ENCODE data around the gene BTRC.

The BTRC gene

GRCh38 chr10:101425535-101425934, 71.6 kb downstream of the BTRC start:
- H3K4me3 ChIP-seq (ENCODE audit: low read length) = no peak overlapping the region
- no peak for DNase-seq (ENCODE audit: low read depth, low spot score)

DNA sequence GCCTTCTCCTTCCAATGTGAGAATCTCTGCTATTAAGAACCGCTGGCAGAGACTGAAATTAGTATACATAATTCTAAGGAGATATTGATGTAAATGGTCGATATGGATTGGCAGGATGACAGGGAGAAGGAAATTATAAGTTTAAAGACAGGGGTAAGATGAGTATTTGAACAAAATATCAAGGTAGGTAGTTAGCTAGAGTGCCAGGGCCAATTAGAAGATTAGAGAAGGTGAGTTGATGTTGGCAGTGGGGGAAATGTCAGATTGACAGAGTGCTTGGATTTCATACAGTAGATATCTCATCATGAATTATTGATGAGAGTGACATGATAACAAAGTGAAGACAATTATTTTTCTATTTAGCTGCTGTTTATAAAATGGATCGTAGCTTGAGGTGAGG, 74.1 kb downstream of the BTRC start:
- DNase-seq (ENCODE audit: low read depth, low spot score) = no peak
- H3K4me3 ChIP-seq (ENCODE audit: low read length) = no peak overlapping the region

DNA sequence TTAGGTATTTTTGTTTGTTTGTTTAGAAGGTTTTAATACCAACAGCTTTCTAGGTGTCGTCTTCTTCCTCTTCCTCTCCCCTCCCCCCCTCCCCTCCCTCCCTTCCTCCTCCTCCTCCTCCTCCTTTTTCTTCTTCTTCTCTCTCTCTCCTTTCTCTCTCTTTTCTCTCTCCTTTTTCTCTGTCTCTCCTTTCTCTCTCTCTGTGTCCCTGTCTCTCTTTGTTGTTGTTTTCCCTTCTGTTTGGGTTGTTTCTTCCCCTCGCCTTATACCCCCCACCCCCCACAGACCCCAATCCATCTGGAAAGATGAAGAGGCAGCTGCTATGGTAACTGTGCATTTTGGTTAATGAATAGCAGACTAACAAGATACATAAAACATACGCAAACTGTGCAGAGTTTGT, 75.5 kb downstream of the BTRC start:
- no peak for DNase-seq (ENCODE audit: low read depth, low spot score)
- H3K4me3 ChIP-seq (ENCODE audit: low read length) = no peak overlapping the region

- DNase-seq (ENCODE audit: low read depth, low spot score) = no peak
- no peak overlapping the region for H3K4me3 ChIP-seq (ENCODE audit: low read length)
Observed at GRCh38 chr10:101436302-101436701, 82.3 kb downstream of the BTRC start.

GRCh38 chr10:101438881-101439391, 85.0 kb downstream of the BTRC start:
- no peak for DNase-seq (ENCODE audit: low read depth, low spot score)
- H3K4me3 ChIP-seq (ENCODE audit: low read length) = no peak overlapping the region

DNA sequence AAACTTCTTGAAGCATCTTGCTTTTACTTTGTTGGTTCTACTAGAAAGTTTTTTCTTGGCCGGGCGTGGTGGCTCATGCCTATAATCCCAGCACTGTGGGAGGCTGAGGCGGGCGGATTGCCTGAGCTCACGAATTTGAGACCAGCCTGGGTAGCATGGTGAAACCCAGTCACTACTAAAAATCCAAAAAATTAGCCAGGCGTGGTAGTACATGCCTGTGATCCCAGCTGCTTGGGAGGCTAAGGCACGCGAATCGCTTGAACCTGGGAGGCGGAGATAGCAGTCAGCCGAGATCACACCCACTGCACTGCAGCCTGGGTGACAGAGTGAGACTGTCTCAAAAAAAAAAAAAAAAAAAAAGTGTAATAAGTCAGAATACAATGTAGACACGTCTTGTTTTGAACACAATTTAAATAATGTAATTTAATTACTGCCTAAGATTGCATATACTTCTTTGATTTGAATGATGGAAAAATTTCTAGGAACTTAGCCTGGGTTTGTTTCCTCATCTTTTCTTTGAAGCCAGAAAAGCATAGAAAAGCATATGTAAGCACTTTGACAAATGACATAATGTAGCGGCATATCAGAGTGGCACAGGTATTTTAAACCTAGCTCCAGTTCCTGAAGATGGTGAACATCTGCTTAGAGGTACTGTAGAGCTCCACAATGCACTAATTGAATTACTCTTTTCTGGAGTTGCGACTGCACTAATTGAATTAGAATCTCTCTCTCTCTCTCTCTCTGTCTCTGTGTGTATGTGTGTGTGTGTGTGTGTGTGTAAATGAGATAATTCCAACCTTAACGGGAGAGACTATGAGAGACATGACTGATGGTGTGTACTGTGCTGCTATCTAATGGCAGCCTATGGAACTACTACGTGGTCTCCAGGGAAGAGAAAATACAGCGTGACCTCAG, 87.8 kb downstream of the BTRC start:
- no peak overlapping the region for H3K4me3 ChIP-seq (ENCODE audit: low read length)
- peak; percentile 64 for DNase-seq (ENCODE audit: low read depth, low spot score)

DNA sequence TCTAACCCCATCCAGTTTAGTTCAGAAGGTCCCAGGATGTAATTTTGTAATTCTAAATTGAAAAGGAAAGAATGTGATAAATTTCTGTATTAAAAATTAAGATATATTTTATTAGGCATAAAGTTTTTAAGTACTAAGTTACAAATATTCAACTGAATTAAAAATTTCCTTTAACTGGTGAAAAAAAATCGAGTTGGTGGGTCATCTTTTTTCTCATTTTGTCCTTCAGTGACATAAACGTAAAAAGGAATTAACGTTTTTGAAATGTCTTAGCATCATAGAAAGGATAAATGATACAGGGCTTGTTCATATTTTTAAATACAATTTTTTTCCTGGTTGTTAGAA, 88.5 kb downstream of the BTRC start:
- H3K4me3 ChIP-seq (ENCODE audit: low read length) = no peak overlapping the region
- DNase-seq (ENCODE audit: low read depth, low spot score) = no peak

DNA sequence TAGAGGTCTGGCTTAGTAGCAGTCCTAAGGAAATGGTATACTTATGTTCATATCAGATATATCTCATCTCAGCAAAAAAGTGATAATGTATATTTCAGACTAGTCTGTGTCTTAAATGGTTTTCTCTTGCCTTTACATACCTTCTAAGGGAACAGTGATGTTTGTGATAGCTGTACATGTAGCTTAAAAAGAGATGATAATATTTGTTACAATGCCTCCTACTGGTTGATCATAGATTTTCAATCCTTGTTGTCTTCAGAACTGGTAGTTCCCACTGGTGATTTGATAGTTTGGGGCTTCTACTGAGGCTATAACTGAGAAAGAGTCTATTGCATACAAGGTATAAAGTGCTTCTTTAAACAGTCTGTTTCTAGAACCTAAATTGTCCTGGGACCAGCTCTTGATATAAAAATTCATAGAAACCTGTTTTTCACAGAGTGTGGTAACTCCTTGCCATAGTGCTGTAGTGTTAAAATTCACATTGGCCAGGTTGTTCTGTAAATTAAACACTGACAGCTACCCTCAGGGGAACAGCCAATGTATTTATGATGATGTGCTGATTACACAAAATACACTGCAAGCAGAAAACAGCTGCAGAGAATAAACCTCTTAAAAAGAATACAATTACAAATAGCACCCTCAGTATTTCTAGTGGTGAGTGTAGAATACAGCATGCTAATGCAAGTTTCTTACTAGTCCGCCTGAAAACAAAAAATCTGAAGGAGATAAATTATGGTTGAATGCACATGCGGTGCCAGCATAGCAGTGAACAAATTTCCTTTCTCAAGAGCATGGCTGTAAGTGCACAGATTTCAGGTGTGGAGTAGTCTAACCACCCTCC, 90.3 kb downstream of the BTRC start:
- no peak overlapping the region for H3K4me3 ChIP-seq (ENCODE audit: low read length)
- DNase-seq (ENCODE audit: low read depth, low spot score) = peak; percentile 15

DNA sequence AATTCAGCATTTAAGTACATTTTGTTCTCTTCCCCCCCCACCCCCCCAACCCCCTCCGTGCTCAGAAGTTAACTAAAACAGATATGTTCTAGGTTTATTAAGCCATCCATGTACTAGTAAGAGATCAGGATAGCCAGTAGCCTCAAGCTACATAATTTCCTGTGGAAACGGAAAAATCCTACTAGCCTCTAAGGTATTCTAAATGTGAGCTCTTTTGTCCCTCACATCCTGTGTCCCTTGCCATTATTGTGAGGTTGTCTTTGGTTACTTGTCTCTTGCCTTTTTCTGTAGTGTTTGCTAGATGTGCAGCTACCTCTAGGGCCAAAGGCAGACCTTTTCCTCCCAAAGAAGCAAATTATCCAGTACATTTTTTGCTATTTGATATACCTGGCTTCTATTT, 92.1 kb downstream of the BTRC start:
- no peak for DNase-seq (ENCODE audit: low read depth, low spot score)
- no peak overlapping the region for H3K4me3 ChIP-seq (ENCODE audit: low read length)

GRCh38 chr10:101446947-101447346, 93.0 kb downstream of the BTRC start:
- no peak for DNase-seq (ENCODE audit: low read depth, low spot score)
- no peak overlapping the region for H3K4me3 ChIP-seq (ENCODE audit: low read length)

- no peak overlapping the region for H3K4me3 ChIP-seq (ENCODE audit: low read length)
- no peak for DNase-seq (ENCODE audit: low read depth, low spot score)
Observed at GRCh38 chr10:101447477-101447876, 93.5 kb downstream of the BTRC start.

DNA sequence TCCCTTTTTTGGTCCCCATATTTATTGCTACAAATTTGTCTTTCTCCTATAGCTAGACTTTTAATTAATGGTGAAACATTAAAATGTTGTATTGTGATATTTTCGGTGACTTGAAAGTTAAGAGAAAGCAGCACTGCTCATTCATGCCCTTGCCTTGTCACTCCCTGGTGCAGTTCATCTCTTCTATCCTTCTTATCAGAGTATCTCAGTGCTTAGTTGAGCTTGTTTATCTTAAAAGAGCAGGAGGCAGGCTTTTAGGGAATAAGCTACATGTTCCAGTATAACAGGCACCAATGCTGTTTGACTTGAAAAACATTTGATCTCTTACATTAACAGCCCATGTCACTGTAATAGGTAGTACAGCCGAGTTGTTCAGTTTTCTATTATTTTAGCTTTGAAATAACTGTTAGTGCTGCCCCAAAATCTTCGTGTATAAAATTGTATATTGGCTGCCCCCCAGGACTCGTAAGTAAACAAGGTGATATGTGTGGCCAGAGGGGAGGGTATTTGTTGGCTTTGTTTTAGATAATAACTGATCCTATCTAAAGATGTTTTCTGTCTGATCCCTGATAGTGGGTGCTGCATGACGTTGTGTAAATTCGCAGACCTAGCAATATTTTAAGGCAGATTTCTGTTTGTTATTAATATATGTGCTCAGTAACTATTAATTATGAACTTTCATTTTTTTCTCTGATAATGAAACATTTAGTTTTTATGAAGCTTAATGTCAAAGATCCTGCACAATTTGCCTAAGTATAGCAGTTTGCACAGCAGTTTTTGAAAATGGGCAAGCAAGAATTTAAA, 96.5 kb downstream of the BTRC start:
- DNase-seq (ENCODE audit: low read depth, low spot score) = no peak
- H3K4me3 ChIP-seq (ENCODE audit: low read length) = no peak overlapping the region

GRCh38 chr10:101451261-101451660, 97.3 kb downstream of the BTRC start:
- DNase-seq (ENCODE audit: low read depth, low spot score) = no peak
- no peak overlapping the region for H3K4me3 ChIP-seq (ENCODE audit: low read length)

DNA sequence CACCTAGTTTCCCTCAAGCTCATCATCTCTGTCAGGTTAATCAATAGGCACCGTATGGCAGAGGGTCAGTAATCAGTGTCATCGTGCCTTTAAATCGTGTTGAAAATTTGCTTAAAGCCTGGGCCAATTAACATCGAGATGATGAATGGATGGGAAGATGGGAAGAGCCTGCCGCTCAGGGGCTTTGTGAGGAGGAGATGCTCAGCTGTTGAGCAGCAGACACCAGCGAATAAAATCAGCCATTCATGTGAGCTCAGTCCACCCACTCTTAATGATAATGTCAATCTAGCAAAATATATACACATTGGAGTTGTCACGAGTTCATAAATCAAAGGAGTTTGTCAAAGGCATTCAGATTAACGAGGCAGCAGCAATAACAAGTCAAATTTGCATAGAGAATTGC, 97.7 kb downstream of the BTRC start:
- DNase-seq (ENCODE audit: low read depth, low spot score) = no peak
- H3K4me3 ChIP-seq (ENCODE audit: low read length) = no peak overlapping the region

DNA sequence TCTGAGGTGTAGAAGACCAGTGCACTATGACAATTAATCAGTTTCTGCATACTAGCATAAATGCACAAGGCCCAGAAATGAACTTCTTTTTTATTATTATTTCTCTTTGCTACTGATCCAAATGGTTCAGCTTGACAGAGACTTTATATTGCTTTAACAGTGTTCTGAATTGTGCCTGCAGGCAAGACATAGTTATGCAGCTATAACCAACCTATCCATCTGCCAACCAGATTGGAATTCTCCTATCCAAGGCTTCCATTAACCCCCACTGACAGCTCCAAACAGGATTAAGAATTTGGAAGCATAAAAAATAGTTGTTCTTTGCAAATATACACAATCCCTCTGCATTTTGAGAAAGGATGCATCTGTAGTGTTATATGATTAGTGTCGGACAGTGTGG, 98.2 kb downstream of the BTRC start:
- no peak for DNase-seq (ENCODE audit: low read depth, low spot score)
- no peak overlapping the region for H3K4me3 ChIP-seq (ENCODE audit: low read length)

- H3K4me3 ChIP-seq (ENCODE audit: low read length) = no peak overlapping the region
- DNase-seq (ENCODE audit: low read depth, low spot score) = peak; percentile 11
Observed at GRCh38 chr10:101452593-101452992, 98.6 kb downstream of the BTRC start.

DNA sequence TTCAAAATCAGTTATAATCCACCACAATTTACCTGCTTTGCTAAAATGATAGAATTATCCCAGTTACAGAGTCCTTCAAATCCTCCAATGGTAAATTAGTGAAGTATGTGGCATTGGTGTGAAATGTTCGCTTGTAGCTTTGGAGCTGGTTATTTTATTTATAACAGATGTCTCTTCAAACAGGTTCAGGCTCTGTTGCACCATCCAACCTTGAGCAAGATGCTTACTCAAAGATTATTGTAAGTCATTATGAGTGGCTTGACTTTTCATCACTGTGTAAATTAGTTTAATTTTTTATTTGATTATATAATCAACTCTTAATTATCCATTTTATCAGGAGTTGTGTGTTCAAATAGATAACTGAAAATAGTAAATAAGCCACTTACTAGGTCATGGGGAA, 99.4 kb downstream of the BTRC start:
- H3K4me3 ChIP-seq (ENCODE audit: low read length) = no peak overlapping the region
- DNase-seq (ENCODE audit: low read depth, low spot score) = no peak

- H3K4me3 ChIP-seq (ENCODE audit: low read length) = no peak overlapping the region
- DNase-seq (ENCODE audit: low read depth, low spot score) = peak; percentile 8
Observed at GRCh38 chr10:101453791-101454718, 100.1 kb downstream of the BTRC start.
